ENCODE data around the gene CTDSP2.

- no peak for TF ChIP-seq CTCF (IDR thresholded peaks at IDR 0.05; ENCODE audit: insufficient read depth, low read length)
- no peak for TF ChIP-seq POLR2AphosphoS5 (IDR thresholded peaks at IDR 0.05; ENCODE audit: low read depth)
- TF ChIP-seq REST (IDR thresholded peaks at IDR 0.05; ENCODE audit: insufficient replicate concordance, low read depth), result no peak
- TF ChIP-seq GABPA (IDR thresholded peaks at IDR 0.05; ENCODE audit: low read depth), result no peak
- TF ChIP-seq SPI1 (IDR thresholded peaks at IDR 0.05; ENCODE audit: borderline replicate concordance, low read depth), result no peak
Observed at GRCh38 chr12:57853864-57854556, 7.5 kb upstream of the CTDSP2 start.
